LoVo (cell line): Measurements from ENCODE around the gene RABL2B.

Source experiments
- DNase-seq: peaks from one replicate; pipeline ENCODE4 v3.0.0-alpha.2; 2016; ENCODE audit warnings: low spot score

The RABL2B gene

GRCh38 chr22:50722048-50722701 lies 61.3 kb downstream of the RABL2B start:
- DNase-seq: no peak

GRCh38 chr22:50721257-50721844 lies 62.1 kb downstream of the RABL2B start:
- DNase-seq: no peak

GRCh38 chr22:50720301-50721256 lies 62.9 kb downstream of the RABL2B start:
- DNase-seq: no peak

GRCh38 chr22:50719814-50720300 lies 63.6 kb downstream of the RABL2B start:
- no peak for DNase-seq

- no peak for DNase-seq
Measured at GRCh38 chr22:50718352-50718709, 65.1 kb downstream of the RABL2B start.

GRCh38 chr22:50717709-50718351 lies 65.6 kb downstream of the RABL2B start:
- no peak for DNase-seq
